Thyroid gland (tissue), 4 donors: ENCODE results near the gene GALNT9. TPM values are rescaled to one million over a fixed set of nuclear protein-coding genes. Genes with fewer than 3 reads are reported as not detected.
A peak's percentile ranks its signal among the peaks of the same experiment; 100 is the strongest.

ENCODE experiments used
- DNase-seq, 2 donors: peaks; one replicate each; pipeline ENCODE4 v3.0.0-alpha.2; 2019
- H3K27ac ChIP-seq, 3 donors: fragments of 200-600 bp; sonication (generic); 1 replicate in 2 of 3; 2 replicates in 1 of 3; pipeline ENCODE4 v1.5.1; 2016 to 2019; ENCODE audit warnings: mild to moderate bottlenecking in 1 of 3, moderate library complexity in 1 of 3
- H3K27me3 ChIP-seq: fragments of 200-600 bp; sonication (generic); one replicate; pipeline ENCODE4 v1.5.1; 2019
- H3K36me3 ChIP-seq, 2 donors: fragments of 200-600 bp; sonication (generic); one replicate each; pipeline ENCODE4 v1.5.1; 2016 to 2019
- H3K4me1 ChIP-seq, 2 donors: fragments of 200-600 bp; sonication (generic); one replicate each; pipeline ENCODE4 v1.5.1; 2017 to 2019
- H3K4me3 ChIP-seq, 3 donors: fragments of 200-600 bp; sonication (generic); replicated peaks in 1 of 3; 1 replicate in 2 of 3; 2 replicates in 1 of 3; pipeline ENCODE4 v1.5.1; 2016; ENCODE audit warnings: mild to moderate bottlenecking in 1 of 3
- H3K9me3 ChIP-seq: fragments of 200-600 bp; sonication (generic); one replicate; pipeline ENCODE4 v1.5.1; 2017
- POLR2A ChIP-seq, 2 donors: fragments of 450-650 bp; IDR thresholded peaks; one replicate each; pipeline ENCODE4 v1.6.1; 2017; ENCODE audit warnings: antibody characterized with exemption in 2 of 2, mild to moderate bottlenecking in 2 of 2, moderate library complexity in 1 of 2
- WGBS, 2 donors: methylation state at CpG; one replicate each; pipeline ENCODE4 v1.1.5; 2017; 5-methylcytosine and 5-hydroxymethylcytosine counted together
- intact Hi-C: fragments of 100-400 bp; cut with DNase I; formaldehyde crosslinking; loops from one replicate; pipeline ENCODE4 v1.15.1; 2023
- total RNA-seq, 4 donors: library from RNA; depleted of rRNA; stranded (reverse); fragments of >200 nt; gene quantifications; one replicate each; pipeline ENCODE4 v1.2.3, GENCODE V29; 2016
- TF ChIP-seq, protein P1 (sequence below), 6 experiments: fragments of 200-600 bp in 3 of 6; fragments of 450-650 bp in 3 of 6; sonication (generic) in 3 of 6; IDR thresholded peaks; one replicate each; pipeline ENCODE4 v1.5.1; 2016 to 2019; ENCODE audit warnings: antibody characterized with exemption in 6 of 6, mild to moderate bottlenecking in 2 of 6, inconsistent platforms in 1 of 6, moderate library complexity in 1 of 6

Gene GALNT9
- total RNA-seq, 4 donors from 2014 or later, result 2.2 to 29.2 (median 15.9) TPM

DNA sequence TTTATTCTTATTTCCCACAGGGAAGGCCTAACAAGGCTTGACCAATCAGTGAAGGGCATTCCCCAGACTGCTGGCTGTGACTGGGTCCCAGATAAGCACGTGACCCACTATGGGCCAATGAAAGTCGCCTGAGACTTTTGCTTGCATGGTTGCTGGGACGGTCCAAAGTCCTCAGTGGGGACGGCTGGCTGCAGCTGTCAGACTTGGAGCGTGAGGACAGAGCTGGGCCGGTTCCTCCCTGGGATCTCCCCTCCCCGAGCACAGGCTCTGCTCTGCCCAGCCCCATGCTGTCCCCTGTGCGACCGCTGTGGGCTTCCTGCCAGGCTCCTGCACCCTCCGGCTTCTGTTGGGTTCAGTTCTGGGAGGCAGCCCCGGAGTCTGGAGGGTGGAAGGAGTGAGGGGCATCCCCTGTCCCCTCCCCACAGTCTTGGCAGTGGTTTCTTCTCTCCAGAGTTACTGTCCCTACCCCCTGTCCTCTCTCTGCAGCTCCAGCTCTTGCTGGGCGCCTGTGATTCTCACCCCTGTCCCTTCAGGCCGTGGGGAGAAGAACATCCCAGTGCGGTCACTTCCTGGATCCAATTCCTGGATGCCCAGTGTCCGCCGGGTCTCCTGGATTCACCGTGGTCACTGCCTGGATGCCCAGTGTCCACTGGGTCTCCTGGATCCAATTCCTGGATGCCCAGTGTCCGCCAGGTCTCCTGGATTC, 50.1 kb downstream of the GALNT9 start:
- no peak for TF ChIP-seq POLR2A (IDR thresholded peaks at IDR 0.05)
- TF ChIP-seq, protein P1, sequence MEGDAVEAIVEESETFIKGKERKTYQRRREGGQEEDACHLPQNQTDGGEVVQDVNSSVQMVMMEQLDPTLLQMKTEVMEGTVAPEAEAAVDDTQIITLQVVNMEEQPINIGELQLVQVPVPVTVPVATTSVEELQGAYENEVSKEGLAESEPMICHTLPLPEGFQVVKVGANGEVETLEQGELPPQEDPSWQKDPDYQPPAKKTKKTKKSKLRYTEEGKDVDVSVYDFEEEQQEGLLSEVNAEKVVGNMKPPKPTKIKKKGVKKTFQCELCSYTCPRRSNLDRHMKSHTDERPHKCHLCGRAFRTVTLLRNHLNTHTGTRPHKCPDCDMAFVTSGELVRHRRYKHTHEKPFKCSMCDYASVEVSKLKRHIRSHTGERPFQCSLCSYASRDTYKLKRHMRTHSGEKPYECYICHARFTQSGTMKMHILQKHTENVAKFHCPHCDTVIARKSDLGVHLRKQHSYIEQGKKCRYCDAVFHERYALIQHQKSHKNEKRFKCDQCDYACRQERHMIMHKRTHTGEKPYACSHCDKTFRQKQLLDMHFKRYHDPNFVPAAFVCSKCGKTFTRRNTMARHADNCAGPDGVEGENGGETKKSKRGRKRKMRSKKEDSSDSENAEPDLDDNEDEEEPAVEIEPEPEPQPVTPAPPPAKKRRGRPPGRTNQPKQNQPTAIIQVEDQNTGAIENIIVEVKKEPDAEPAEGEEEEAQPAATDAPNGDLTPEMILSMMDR (IDR thresholded peaks at IDR 0.05), result no peak
- Histone ChIP-seq H3K4me3 (no peak overlapping the region), H3K27me3 (no peaks in the 10 kb centered on the region), H3K4me1 (peaks cover 32 to 38% of the 10 kb centered on the region in 2 donors), H3K27ac (no peak overlapping the region), H3K36me3 (no peaks in the 10 kb centered on the region), H3K9me3 (no peaks in the 10 kb centered on the region)
- WGBS, 2 donors, result 82 to 87% methylated on average over 13 to 18 of the region's 18 CpGs
- intact Hi-C loops, result loop anchor here (10.0 kb wide), 1 partner anchor 45 kb away; the partner anchor contains the start of gene GALNT9
- DNase-seq, result no peak

DNA sequence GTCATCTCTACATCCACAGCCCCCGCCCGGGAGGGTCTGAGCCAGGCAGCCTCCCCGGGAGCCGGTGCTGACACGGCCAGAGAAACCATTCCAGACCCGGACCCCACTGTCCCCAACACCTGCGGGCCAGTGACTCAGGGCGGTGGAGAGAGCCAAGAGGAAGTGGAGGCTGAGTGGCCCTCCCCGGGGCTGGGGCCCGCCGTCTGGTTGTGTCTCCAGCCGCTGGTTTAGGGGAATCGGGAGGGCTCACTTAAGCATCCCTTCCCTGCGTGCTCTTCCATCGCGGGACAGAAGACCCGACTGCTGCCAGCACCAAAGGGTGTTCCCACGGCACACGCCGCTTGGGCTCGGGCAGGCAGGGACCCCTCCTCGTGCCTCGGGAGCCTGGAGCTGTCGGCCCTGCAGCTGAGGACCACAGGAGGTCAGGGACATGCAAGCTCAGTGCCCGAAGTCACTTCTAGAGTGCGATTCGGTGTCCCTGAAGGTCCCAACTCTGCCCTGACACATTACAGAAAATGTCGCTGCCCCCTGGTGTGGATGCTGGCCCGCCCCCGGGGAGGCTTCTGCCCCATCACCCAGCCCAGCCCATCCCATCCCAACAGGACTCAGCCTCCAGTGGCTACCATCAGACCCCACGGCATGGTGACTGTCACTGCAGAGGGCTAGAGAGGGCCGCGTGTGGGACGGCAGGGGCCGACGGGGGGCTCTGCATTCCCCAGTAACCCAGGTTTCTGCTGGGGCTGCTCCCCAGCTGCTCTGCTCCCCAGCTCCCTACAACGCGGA, 50.8 kb downstream of the GALNT9 start:
- DNase-seq, result no peak
- TF ChIP-seq, protein P1 (IDR thresholded peaks at IDR 0.05), result no peak
- TF ChIP-seq POLR2A (IDR thresholded peaks at IDR 0.05), result no peak
- Histone ChIP-seq H3K9me3 (no peaks in the 10 kb centered on the region), H3K36me3 (no peaks in the 10 kb centered on the region), H3K4me3 (no peak overlapping the region), H3K4me1 (peaks cover 39 to 45% of the 10 kb centered on the region in 2 donors), H3K27ac (no peak overlapping the region), H3K27me3 (no peaks in the 10 kb centered on the region)
- intact Hi-C loops, result loop anchor here (10.0 kb wide), 1 partner anchor 46 kb away; the partner anchor contains the start of gene GALNT9
- 59 to 64% methylated on average over 31 to 36 of the region's 38 CpGs for WGBS, 2 donors

DNA sequence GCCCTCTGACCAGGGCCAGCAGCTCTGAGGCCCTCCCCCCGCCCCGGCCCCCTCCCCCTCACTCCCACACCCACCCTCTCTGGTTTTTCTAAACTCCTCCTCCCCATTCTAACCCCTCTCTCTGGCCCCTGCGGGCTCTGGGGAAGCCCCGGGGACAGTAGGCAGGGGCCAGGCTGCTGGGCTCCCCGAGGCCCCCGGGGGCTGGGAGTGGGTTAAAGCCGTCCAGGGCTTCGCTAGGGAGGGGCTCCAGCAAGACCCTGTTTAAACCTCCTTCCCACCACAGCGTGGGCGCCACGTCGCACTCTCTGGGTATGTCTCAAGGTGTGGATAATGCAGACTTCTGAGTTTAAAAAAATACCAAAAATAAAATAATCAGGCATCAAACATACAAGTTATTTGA, 51.4 kb downstream of the GALNT9 start:
- H3K9me3 ChIP-seq, result no peaks in the 10 kb centered on the region
- no peaks in the 10 kb centered on the region for H3K36me3 ChIP-seq
- no peak for TF ChIP-seq POLR2A (IDR thresholded peaks at IDR 0.05)
- TF ChIP-seq, protein P1 (IDR thresholded peaks at IDR 0.05), result no peak
- peaks cover 44 to 50% of the 10 kb centered on the region in 2 donors for H3K4me1 ChIP-seq
- H3K27me3 ChIP-seq, result no peaks in the 10 kb centered on the region
- intact Hi-C loops, result loop anchor here (10.0 kb wide), 1 partner anchor 47 kb away; the partner anchor contains the start of gene GALNT9
- H3K4me3 ChIP-seq, result no peak overlapping the region
- H3K27ac ChIP-seq, result peak overlapping the region in 1 of 3 donors; percentile 10
- no peak for DNase-seq
- 39 to 44% methylated on average over 10 to 12 of the region's 12 CpGs for WGBS, 2 donors

DNA sequence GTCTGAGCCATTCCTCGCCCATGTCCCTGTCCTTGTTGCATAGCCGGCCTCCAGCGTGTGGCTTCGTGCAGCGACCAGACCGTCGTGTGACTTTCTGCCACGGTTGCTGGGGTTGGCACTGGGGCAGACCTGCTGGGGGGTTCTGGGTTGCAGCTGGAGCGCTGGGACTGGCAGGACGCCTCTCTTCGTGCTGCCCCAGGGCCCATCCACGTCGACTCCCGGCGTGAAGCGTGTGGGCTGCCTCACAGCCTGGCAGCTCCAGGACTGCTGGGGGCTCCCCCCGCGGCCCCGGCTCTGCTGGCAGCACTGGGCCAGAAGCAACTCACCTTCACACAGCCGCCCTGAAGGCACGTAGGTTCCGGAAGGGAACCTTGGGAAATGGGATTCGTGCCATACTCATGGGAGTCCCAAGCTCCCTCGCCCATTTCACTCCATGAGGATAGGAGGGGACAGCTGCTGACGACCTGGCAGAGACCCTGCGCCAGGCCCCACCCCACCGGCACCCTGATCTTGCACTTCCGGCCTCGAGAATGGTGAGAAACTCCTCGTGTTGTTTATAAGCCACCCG, 51.9 kb downstream of the GALNT9 start:
- 24 to 31% methylated on average over 17 to 29 of the region's 31 CpGs for WGBS, 2 donors
- no peaks in the 10 kb centered on the region for H3K27me3 ChIP-seq
- H3K27ac ChIP-seq, result peak overlapping the region in 2 of 3 donors; percentile 10 to 58
- TF ChIP-seq, protein P1 (IDR thresholded peaks at IDR 0.05), result no peak
- no peak for TF ChIP-seq POLR2A (IDR thresholded peaks at IDR 0.05)
- H3K9me3 ChIP-seq, result no peaks in the 10 kb centered on the region
- peak; percentile 62 to 75 for DNase-seq
- intact Hi-C loops, result loop anchor here (10.0 kb wide), 1 partner anchor 47 kb away; the partner anchor contains the start of gene GALNT9
- no peak overlapping the region for H3K4me3 ChIP-seq
- no peaks in the 10 kb centered on the region for H3K36me3 ChIP-seq
- peaks cover 44 to 54% of the 10 kb centered on the region in 2 donors for H3K4me1 ChIP-seq
